HuH-7 (cell line): Measurements from ENCODE around the gene ZNF273.
A peak's percentile ranks its signal among the peaks of the same experiment; 100 is the strongest.

Source experiments
- DNase-seq: peaks from one replicate; pipeline ENCODE4 v3.0.0; 2011; ENCODE audit warnings: low spot score

The ZNF273 gene

GRCh38 chr7:64876792-64877713 lies 26.0 kb upstream of the ZNF273 start:
- DNase-seq, result peak; percentile 88

- peak; percentile 11 for DNase-seq
These were observed 25.1 kb upstream of the ZNF273 start for GRCh38 chr7:64877714-64878610.

- DNase-seq, result peak; percentile 19
These were observed 24.4 kb upstream of the ZNF273 start for GRCh38 chr7:64878684-64879083.

GRCh38 chr7:64879086-64879730 lies 23.9 kb upstream of the ZNF273 start:
- peak; percentile 14 for DNase-seq

- DNase-seq, result peak; percentile 11
These were observed 23.3 kb upstream of the ZNF273 start for GRCh38 chr7:64879800-64880199.

- peak; percentile 17 for DNase-seq
These were observed 22.5 kb upstream of the ZNF273 start for GRCh38 chr7:64880322-64881297.

- peak; percentile 18 for DNase-seq
These were observed 21.4 kb upstream of the ZNF273 start for GRCh38 chr7:64881461-64882287.

- DNase-seq, result peak; percentile 5
These were observed 20.5 kb upstream of the ZNF273 start for GRCh38 chr7:64882341-64883112.

- no peak for DNase-seq
These were observed 19.8 kb upstream of the ZNF273 start for GRCh38 chr7:64883113-64883905.

- DNase-seq, result peak; percentile 12
These were observed 18.8 kb upstream of the ZNF273 start for GRCh38 chr7:64884085-64884912.

- no peak for DNase-seq
These were observed 18.1 kb upstream of the ZNF273 start for GRCh38 chr7:64884913-64885370.

- no peak for DNase-seq
These were observed 17.4 kb upstream of the ZNF273 start for GRCh38 chr7:64885520-64886240.

- peak; percentile 22 for DNase-seq
These were observed 16.0 kb upstream of the ZNF273 start for GRCh38 chr7:64886956-64887545.

GRCh38 chr7:64887756-64888508 lies 15.1 kb upstream of the ZNF273 start:
- DNase-seq, result peak; percentile 96

- peak; percentile 61 for DNase-seq
These were observed 14.5 kb upstream of the ZNF273 start for GRCh38 chr7:64888561-64888900.
